DOHH2 (cell line): ENCODE data around the gene EZH1.

Source experiments
- CTCF ChIP-seq: fragments of 200-600 bp; sonication (generic); IDR thresholded peaks from one replicate; pipeline ENCODE4 v1.5.1; 2014; ENCODE audit warnings: antibody characterized with exemption, mild to moderate bottlenecking, low read depth, low read length; ENCODE audit not compliant: poor library complexity, severe bottlenecking
- EZH2phosphoT487 ChIP-seq: fragments of 200-600 bp; sonication (generic); IDR thresholded peaks from 2 replicates; pipeline ENCODE4 v1.6.1; 2017; ENCODE audit warnings: borderline replicate concordance, mild to moderate bottlenecking, antibody characterized with exemption, low read length, moderate library complexity, mixed read lengths

- no peak for TF ChIP-seq CTCF
- TF ChIP-seq EZH2phosphoT487, result no peak
These were observed 50.3 kb downstream of the EZH1 start for GRCh38 chr17:42694524-42694923.
